ENCODE measurements around the gene ERCC2.
"Not testable (repeated sequence)": the region's sequence is repeated elsewhere in the genome, so short reads cannot be mapped to it uniquely, and the experiment has no call there.

ERCC2 gene

DNA sequence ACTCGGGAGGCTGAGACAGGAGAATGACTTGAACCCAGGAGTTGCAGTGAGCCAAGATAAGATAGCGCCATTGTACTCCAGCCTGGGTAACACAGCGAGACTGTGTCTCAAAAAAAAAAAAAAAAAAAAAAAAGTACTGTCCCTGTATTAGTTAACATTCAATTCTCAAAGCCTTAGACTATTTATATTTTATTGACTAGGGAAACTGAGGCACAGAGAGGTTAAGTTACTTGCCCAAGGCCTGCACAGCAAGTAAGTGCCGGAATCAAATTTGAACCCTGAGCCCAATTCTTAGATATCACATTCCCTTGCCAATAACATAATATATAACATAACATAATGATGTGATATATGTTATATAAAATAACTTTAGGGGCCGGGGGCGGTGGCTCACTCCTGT lies 30.7 kb downstream of the ERCC2 start:
- DNase-seq (ENCODE audit: extremely low read depth in 1 of 2, low read depth in 1 of 2) = no peak

DNA sequence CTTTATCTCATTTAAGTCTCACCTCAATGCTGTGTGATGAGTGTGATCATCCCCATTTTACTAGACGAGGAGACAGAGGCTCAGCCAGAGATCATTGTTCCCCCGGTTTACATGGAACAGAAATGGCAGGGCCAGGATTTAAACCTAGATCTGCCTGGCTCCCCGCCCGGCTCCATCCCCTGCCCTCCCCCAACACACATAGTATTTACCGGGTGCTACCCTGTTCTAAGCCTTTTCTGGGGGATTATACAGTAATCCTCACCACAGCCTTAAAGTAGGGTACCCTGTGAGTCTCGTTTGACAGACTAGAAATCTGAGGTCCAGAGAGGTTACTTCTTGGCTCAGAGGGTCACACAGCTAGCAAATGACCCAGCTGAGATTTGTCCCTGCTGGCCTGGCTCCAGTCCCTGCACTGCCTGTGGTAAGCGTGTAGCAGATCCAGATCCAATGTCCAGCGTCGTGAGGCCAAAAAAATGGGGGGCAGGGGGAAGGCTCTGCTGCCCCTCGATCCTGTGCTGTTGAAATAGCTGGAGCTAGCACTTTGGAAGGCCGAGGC lies 33.6 kb downstream of the ERCC2 start:
- DNase-seq (ENCODE audit: extremely low read depth in 1 of 2, low read depth in 1 of 2) = no peak

DNA sequence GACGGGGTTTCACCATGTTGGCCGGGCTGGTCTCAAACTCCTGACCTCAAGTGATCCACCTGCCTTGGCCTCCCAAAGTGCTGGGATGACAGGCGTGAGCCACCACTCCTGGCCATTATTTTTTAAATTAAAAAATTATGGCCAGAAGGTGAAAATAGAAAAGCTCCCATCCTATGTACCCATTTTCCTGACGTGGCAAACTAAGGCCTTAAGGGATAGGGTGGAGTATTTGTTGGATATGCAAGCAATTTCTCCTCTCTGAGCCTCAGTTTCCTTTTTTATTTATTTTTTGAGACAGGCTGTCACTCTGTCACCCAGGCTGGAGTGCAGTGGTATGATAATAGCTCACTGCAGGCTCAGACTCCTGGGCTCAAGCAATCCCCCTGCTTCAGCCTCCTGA lies 35.5 kb downstream of the ERCC2 start:
- DNase-seq (ENCODE audit: extremely low read depth in 1 of 2, low read depth in 1 of 2) = not testable (repeated sequence)

DNA sequence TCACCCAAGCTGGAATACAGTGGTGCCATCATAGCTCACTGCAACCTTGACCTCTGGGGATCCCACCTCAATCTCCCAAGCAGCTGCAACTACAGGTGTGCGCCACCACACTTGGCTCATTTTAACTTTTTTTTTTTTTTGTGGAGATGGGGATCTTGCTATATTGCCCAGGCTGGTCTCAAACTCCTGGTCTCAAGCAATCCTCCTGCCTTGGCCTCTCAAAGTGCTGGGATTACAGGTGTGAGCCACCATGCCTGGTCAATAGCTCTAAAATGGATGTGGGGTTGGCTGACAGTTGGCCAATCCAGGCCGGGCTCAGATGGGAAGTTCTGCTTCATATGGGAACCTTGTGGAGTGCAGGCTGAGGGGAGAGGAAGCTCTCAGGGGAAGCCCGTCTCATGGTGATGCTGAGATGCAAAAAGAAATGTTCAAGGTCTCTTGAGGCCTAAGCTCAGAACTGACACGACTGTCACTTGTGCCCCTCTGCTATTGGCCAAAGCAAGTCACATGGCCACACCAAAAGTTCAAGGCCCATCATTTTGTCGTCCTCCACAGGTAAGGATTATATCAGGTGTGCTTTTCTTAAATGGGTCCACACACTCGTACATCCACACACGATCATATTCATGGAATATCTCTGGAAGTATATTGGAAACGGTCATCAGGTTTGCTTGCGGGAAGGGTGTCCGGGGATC lies 36.6 kb downstream of the ERCC2 start:
- no peak for DNase-seq (ENCODE audit: extremely low read depth in 1 of 2, low read depth in 1 of 2)

DNA sequence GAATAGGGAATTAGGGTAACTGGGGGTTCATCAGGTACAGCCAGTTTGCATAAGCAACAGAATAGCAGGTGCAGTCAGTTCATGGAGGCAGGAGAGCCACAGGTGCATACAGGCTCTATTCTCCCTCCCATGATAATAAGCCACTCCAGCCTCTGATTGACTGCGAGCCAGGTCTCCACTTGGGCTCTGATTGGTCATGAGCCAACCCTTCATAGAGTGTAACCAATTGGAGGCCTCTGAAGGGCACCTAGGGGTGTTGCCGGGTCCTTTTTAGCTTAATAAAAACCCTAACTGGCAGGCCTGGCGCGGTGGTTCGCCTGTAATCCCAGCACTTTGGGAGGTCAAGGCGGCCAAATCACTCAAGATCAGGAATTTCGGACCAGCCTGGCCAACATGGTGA lies 39.0 kb downstream of the ERCC2 start:
- no peak for DNase-seq (ENCODE audit: extremely low read depth in 1 of 2, low read depth in 1 of 2)

DNA sequence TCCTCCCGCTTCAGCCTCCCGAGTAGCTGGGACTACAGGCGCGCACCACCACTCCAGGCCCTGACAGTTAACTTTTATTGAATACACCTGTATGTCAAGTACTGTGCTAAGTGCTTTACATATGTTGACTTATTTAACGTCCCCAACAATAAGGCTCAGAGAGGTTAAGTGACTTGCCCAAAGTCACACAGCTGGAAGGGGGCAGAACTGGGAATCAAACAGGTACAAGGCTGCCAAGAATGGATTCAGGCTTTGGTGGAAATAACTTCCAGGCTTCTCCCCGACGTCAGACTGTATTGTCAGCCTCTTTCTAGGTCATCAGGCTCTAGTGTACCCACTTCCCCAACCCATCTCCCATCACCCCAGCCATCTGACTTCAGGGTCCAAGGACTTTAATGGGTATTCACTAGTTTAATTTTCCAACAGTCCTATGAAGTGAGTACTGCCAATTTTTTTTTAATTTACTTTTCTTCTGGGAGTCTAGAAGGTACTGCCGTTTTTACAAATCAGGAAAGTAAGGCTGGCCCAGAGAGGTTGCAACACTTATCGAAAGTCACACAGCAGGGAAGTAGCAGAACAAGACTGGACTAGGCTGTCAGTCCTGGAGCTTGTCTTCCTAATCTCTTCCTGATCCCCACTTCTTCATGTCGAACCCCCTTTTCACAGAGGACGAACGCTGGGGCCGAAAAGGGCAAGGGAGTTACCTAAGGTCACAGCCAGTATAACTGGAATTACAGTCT lies 42.8 kb downstream of the ERCC2 start:
- no peak for DNase-seq (ENCODE audit: extremely low read depth in 1 of 2, low read depth in 1 of 2)

DNA sequence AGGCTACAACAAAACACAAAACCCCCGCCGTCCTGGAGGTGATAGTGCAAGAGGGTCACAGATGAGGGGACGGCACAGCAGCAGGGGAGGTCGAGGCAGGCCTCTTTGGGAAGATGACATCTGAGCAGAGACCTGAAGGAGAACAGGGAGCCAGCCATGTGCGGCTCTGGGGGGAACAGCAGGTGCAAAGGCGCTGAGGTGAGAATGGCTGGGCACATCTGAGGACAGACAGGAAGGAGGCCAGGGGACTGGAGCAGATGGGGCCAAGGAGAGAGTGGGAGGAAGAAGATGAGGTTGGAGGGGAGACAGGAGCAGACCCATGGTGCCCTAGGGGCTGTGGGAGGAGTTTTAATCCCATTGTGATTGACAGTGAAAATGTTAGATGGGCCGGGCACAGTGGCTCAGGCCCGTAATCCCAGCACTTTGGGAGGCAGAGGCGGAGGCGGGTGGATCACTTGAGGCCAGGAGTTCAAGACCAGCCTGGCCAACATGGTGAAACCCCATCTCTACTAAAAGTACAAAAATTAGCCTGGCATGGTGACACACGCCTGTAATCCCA lies 45.9 kb downstream of the ERCC2 start:
- no peak for DNase-seq (ENCODE audit: extremely low read depth in 1 of 2, low read depth in 1 of 2)

DNA sequence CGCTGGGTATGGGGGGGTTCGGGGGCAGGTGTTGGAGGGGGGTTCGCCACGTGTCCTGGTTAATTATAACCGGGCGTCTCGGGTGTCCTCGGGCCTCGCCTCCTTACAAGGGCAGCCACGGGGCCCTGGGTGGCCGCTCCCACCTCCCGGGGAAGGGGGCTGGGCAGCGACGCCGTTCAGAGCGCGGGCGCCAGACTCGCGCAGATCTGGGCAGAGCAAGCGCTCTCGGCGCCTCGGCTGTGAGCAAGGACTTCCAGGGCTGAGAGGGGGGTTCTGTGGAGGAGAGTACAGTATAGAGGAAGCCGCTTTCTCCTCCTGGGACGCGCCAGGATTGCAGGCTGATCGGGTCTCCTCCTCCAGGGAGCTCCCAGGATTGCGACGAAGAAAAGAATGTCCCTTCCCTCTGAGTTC lies 46.7 kb downstream of the ERCC2 start:
- no peak for DNase-seq (ENCODE audit: extremely low read depth in 1 of 2, low read depth in 1 of 2)

DNA sequence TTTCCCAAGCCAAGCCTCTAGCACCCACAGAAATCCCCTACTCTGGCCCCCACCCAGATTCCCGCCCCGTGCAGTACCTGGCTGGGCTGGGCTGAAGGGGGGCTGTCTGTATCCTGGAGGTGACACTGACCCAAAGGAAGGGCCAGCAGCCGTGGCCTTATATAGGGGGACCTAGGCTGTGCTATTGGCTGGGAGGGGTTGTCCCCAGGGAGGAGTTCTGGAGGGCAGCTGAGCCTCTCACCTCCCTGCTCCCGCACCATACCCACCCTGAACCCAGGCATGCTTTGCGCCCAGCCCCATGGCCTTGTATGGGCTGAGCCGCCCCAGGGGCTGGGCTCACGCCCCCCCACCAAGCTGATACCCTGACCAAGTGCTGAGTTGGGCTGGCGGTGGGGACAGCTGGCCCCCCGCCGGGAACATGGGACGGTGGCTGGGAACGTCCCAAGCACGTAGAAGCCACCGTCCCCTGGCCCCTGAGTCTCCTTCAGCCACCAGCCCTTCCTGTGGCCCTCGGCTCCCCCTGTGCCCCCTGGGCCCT lies 47.6 kb downstream of the ERCC2 start, which contains the start of gene CKM:
TSS of gene CKM (minus strand) at position 132 of the 538 bp plus-strand sequence. CDS start 3,162 bp downstream, outside the sequence.
- no peak for DNase-seq (ENCODE audit: extremely low read depth in 1 of 2, low read depth in 1 of 2)

DNA sequence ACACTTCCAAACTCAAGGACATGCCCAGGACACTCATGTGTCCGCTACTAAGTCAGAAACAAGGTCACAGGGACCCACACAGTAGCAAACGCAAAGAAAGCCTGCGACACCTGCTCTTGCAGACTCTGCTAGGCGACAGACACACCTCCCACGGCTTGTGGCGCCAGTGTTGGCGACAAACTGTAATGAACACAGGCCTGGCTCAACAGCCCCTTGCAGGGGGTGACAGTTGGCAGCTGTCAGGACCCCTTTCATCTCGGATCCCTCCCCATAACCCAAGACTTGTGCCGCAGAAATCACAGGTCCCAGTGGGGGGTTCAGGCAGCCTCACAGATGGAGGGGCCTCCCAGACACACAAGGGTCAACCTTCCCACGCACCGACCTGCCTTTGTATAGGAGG lies 48.1 kb downstream of the ERCC2 start:
- no peak for DNase-seq (ENCODE audit: extremely low read depth in 1 of 2, low read depth in 1 of 2)

DNA sequence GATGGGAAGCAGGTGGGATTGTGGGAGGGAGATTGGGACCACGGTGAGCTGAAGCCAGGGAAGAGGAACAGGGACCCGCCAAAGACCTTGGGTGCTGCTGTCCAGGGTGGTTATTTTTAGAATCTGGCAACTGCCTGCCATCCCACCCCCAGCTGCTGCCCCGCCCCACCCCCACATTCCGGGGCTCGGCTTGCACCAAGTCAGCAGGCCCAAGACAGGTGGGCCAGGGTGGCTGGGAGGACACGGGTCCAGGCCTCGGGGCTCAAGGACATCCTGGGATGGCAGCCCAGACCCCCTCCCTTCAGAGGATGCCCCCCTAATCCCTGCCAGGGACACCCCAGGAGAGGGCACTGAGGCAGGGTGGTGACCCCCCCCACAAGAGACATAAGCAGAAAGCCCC lies 48.5 kb downstream of the ERCC2 start:
- DNase-seq (ENCODE audit: extremely low read depth in 1 of 2, low read depth in 1 of 2) = no peak

DNA sequence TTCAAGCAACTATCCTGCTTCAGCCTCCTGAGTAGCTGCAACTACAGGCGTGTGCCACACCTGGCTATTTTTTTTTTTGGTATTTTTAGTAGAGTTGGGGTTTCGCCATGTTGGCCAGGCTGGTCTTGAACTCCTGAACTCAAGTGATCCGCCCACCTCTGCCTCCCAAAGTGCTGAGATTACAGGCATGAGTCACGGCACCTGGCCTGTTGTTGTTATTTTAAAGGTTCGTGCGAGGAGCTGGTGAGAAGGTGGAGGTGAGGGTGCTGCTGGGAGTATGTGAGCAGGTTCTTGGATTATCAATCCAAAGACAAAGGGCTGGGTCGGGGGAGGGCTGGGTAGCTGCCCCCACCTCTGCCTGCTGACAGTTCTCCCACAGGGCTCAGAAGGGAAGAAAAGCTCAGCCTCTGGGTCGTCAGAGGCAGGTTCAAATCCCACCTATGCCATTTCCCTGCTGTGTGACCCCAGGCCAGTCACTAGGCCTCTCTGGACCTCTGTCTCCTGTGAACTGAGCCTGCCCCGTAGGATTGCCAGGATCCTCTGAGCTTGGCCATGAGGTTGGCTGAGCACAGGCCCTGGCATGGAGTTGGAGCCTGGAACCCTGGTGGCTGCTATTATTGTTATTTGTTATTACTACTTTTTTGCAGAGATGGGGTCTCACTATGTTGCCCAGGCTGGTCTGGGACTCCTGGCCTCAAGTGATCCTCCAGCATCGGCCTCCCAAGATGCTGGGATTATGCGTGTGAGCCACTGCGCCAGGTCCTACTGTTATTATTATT lies 49.2 kb downstream of the ERCC2 start:
- DNase-seq (ENCODE audit: extremely low read depth in 1 of 2, low read depth in 1 of 2) = no peak

DNA sequence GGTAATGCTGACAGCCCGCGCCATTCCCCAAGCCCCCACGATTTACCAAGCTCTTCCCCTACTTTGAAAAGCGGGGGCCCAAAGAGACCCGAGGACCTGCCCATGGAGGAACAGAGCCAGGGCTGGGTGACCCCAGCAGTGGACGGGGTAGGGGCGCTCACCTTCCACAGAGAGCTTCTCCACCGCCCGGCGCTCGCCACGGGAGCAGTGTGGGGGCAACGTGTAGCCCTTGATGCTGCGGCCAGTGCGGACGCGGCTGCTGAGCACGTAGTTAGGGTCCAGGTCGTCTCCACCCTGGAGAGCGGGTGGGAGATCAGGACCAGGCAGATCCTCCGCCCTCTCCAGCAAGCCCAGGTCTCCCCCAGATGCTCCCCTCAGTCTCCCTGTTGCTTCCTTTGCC lies 55.1 kb downstream of the ERCC2 start:
- no peak for DNase-seq (ENCODE audit: extremely low read depth in 1 of 2, low read depth in 1 of 2)

DNA sequence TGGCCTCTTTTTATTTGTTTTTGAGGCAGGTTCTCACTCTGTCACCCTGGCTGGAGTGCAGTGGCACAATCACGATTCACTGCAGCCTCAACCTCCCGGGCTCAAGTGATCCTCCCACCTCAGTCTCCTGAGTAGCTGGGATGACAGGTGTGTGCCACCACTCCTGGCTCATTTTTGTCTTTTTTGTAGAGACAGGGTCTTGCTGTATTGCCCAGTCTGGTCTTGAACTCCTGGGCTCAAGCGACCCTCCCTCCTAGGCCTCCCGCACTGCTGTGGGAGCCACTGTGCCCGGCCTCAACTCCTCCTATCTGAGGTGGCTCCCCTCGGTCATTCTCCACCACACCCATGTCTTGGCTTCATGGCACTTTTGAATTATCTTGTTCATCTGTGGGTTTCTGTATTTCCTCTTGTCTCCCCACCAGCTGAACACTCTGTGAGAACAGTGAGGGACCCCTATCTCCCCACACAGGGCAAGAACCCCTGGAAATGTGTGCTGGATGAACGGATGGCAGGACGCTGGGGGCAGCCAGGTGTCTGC lies 55.6 kb downstream of the ERCC2 start:
- no peak for DNase-seq (ENCODE audit: extremely low read depth in 1 of 2, low read depth in 1 of 2)

DNA sequence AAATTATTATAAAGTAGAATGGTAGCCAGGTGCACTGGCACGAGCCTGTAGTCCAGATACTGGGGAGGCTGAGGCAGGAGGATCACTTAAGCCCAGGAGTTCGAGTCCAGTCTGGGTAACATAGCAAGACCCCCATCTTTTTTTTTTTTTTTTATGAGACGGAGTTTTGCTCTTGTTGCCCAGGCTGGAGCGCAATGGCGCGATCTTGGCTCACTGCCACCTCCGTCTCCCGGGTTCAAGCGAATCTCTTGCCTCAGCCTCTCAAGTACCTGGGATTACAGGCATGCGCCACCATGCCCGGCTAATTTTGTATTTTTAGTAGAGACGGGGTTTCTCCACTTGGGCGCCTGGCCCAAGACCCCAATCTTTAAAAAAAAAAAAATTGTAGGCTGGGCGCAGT lies 58.1 kb downstream of the ERCC2 start:
- DNase-seq (ENCODE audit: extremely low read depth in 1 of 2, low read depth in 1 of 2) = not testable (repeated sequence)

DNA sequence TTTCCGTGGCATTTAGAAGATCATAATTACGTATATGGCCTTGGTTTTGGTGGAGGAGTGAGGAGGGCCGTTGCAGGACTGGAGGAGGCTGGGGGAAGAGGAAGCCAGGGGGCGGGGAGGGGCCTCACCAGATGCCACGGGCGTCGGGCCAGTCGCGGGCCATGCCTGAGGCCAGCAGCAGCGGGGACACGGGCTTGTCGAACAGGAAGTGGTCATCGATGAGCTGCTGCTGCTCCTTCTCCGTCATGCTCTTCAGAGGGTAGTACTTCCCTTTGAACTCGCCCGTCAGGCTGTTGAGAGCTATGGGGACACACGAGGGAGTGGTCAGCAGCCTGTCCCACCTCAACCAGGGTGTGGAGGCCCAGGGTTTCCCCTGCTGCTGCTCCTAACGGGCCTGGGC lies 58.8 kb downstream of the ERCC2 start:
- no peak for DNase-seq (ENCODE audit: extremely low read depth in 1 of 2, low read depth in 1 of 2)

DNA sequence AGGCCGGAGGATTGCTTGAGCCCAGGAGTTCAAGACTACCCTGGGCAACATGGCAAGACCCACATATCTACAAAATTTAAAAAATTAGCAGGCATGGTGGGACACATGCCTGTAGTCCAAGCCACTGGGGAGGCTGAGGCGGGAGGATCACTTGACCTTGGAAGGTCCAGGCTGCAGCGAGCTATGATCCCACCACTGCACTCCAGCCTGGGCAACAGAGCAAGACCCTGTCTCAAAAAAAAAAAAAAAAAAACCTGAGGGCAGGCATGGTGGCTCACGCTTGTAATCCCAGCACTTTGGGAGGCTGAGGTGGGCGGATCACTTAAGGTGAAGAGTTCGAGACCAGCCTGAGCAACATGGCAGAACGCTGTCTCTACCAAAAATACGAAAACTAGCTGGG lies 61.1 kb downstream of the ERCC2 start:
- not testable (repeated sequence) for DNase-seq (ENCODE audit: extremely low read depth in 1 of 2, low read depth in 1 of 2)

DNA sequence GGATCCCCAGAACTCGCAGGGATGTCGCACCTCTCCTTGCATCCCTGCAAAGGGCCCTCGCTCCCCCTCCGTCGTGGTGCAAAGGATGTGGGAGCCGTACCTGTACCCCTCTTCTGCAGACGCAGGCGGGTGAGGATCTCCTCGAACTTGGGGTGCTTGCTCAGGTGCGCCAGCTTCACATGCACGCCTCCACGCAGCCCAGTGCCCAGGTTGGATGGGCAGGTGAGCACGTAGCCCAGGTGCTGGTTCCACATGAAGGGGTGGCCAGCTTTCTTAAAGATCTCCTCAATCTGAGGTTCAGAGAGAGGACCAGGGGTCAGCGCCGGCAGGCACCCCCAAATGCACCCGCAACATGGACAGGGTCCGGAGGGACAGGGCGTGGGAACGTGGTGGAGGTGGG lies 63.0 kb downstream of the ERCC2 start:
- no peak for DNase-seq (ENCODE audit: extremely low read depth in 1 of 2, low read depth in 1 of 2)

DNA sequence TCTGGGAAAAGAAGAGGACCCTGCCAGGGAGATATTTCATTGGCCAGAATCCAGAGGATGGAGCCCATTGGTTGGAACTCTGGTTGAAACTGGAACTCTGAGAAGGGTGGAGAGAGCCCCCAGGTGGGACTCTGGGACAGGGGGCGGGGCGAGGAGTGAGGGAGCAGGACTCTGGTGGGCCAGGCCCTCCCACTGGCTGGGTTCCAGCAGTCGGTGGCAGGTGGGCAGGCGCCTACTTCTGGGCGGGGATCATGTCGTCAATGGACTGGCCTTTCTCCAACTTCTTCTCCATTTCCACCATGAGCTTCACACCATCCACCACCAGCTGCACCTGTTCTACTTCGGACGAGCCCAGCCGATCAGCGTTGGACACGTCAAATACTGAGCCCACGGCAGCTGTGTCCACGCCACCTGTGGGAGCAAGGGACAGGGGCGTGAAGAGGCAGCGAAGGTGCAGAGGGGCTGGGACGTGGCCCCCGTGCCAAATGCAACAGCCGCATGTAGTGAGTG lies 63.8 kb downstream of the ERCC2 start:
- DNase-seq (ENCODE audit: extremely low read depth in 1 of 2, low read depth in 1 of 2) = no peak

DNA sequence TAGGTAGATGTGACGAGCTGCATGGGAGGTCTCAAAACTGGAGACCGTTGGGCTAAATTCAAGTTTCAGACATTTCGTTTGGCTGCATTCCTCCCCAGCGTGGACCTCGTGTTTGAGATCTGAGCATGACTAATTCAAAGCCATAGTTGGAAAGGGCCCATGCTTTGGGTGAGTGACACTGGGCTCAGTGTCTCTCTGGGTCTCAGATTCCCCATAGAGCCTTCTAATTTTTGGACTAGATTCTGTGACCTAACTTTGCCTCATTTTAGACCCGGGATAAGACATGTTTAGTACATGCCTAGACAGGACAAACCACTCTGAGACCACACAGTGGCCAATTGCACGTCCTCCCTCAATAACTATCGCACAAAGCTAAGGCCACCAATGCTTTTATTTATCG lies 64.3 kb downstream of the ERCC2 start:
- DNase-seq (ENCODE audit: extremely low read depth in 1 of 2, low read depth in 1 of 2) = no peak

Measured in activated CD8-positive, alpha-beta memory T cell treated with anti-CD3 and anti-CD28 coated beads for 1 hour (primary cell).